H1 (cell line): ENCODE measurements around the gene CDC42EP4. TPM values are rescaled to one million over a fixed set of nuclear protein-coding genes. Genes with fewer than 3 reads are reported as not detected.

Experiments used
- CHD1 ChIP-seq: IDR thresholded peaks from 2 replicates; pipeline ENCODE4 v1.6.1; 2012; ENCODE audit warnings: low read depth, low read length, improper control_type of control experiment
- KDM1A ChIP-seq: fragments of 200-600, 300-600 bp; sonication (generic); IDR thresholded peaks from 2 replicates; pipeline ENCODE4 v1.7.1; 2016; ENCODE audit warnings: mild to moderate bottlenecking, low read length, borderline replicate concordance
- KDM4A ChIP-seq: IDR thresholded peaks from one replicate; pipeline ENCODE4 v1.7.1; 2012; ENCODE audit warnings: low read depth, mild to moderate bottlenecking, moderate library complexity, low read length, inconsistent platforms; ENCODE audit not compliant: severe bottlenecking
- RBBP5 ChIP-seq: IDR thresholded peaks from 2 replicates; pipeline ENCODE4 v1.7.1; 2012; ENCODE audit warnings: low read depth, mild to moderate bottlenecking, inconsistent platforms, low read length, moderate library complexity, borderline replicate concordance
- YY1 ChIP-seq: IDR thresholded peaks from 2 replicates; pipeline ENCODE4 v1.6.1; 2011; ENCODE audit warnings: low read depth, mild to moderate bottlenecking, low read length
- polyA plus RNA-seq, 7 experiments: library from polyadenylated mRNA; depleted of rRNA in 3 of 7; stranded (reverse) in 5 of 7; unstranded in 2 of 7; fragments of >200 nt in 5 of 7; fragments of 200-250 nt in 2 of 7; gene quantifications; 1 replicate in 5 of 7; 2 replicates in 1 of 7; 4 replicates in 1 of 7; pipeline versions ENCODE4 v1.2.1 to v1.2.3, GENCODE V29; 2011 to 2013; ENCODE audit warnings: missing spikeins in 2 of 7, mixed read lengths in 2 of 7
- total RNA-seq: library from RNA; stranded (reverse); fragmentation: NEBNext Ultra II Directional; extraction: Animal tissue kit (Norgen Biotek cat#: 25700); gene quantifications from 2 replicates; pipeline ENCODE4 v1.2.1, GENCODE V29; 2021
- TF ChIP-seq, protein P1 (sequence below): IDR thresholded peaks from 2 replicates; pipeline ENCODE4 v1.6.1; 2011; ENCODE audit warnings: low read depth, mild to moderate bottlenecking, low read length; ENCODE audit not compliant: insufficient read depth

Gene CDC42EP4
- total and polyA plus RNA-seq, 2 of the 8 experiments (the other 6 are each of a cell fraction or from before 2014, with no cell fraction given), result 8.8 to 12.6 TPM

DNA sequence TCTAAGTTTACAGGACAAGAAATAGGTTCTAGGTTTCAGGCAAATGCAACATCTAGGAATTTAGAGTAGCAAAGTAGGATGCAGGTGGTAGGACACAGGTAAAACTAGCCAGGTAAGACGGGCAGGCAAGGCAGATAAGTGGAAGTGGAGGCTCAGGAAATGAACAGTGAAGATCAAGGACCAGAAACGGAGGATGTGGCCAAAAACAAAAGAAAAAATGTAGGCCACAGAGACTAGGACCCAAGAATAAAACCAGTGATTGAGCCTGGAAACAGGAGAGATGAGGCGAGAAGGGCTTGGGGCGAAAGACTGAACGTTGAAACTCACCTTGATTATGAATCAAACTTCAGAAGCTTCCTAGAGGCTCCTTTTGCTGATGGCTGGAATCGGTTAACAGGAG lies 74.1 kb downstream of the CDC42EP4 start (continued):
- TF ChIP-seq RBBP5, result no peak
- TF ChIP-seq KDM4A, result no peak
- TF ChIP-seq CHD1, result no peak
- TF ChIP-seq YY1, result no peak
- TF ChIP-seq KDM1A, result no peak
- TF ChIP-seq, protein P1, sequence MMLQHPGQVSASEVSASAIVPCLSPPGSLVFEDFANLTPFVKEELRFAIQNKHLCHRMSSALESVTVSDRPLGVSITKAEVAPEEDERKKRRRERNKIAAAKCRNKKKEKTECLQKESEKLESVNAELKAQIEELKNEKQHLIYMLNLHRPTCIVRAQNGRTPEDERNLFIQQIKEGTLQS, result no peak
